K562 (cell line): ENCODE results near the gene GDF2. TPM values are rescaled to one million over a fixed set of nuclear protein-coding genes. Genes with fewer than 3 reads are reported as not detected.

Experiments
- ATAC-seq: fragments of 200-7000 bp; cut with Tn5 transposase; 3 replicates; pipeline ENCODE4 v1.9.1; 2020; ENCODE audit warnings: moderate library complexity
- BruUV-seq: library from RNA; stranded (reverse); fragments of 400-500 nt; replicated peaks from 2 replicates; lab custom pipeline; 2021; lab: Mats Ljungman, UMichigan
- CTCF ChIA-PET: fragments of 300-600 bp; formaldehyde crosslinking; extraction: SDS; loops from one replicate; lab custom pipeline; 2021; ENCODE audit warnings: low intra/inter-chr PET ratio; lab: Yijun Ruan, JAX
- POLR2A ChIA-PET: fragments of 300-600, 350-650 bp; sonication (Branson Sonifier 250); formaldehyde crosslinking; extraction: SDS; loops from one replicate; lab custom pipeline; 2021; ENCODE audit warnings: antibody characterized with exemption, inconsistent platforms; lab: Yijun Ruan, JAX
- DNase-seq, 4 experiments: peaks; one replicate each; pipeline versions ENCODE4 v3.0.0 to v3.0.0-alpha.2; 2011 to 2018; ENCODE audit warnings: low spot score in 3 of 4, mixed read lengths in 3 of 4; ENCODE audit errors: extremely low read depth in 1 of 4
- FAIRE-seq: peaks from 2 replicates; lab custom pipeline; 2011; peaks lifted over from hg19 to GRCh38; lab: Jason Lieb, UNC
- H2AFZ ChIP-seq: 2 replicates; pipeline ENCODE4 v1.6.0; 2011; ENCODE audit warnings: low read depth, low read length, control low read depth, inconsistent platforms
- H3K27ac ChIP-seq: fragments of 200-600 bp; 3 replicates; pipeline ENCODE4 v1.8.0; 2011; ENCODE audit warnings: low read depth, mild to moderate bottlenecking, control low read depth, inconsistent platforms, low read length, moderate library complexity, mixed read lengths; ENCODE audit errors: extremely low read depth
- H3K27me3 ChIP-seq, 2 experiments: fragments of 300-600 bp in 1 of 2; 2 replicates in 1 of 2; 3 replicates in 1 of 2; pipeline versions ENCODE4 v1.6.0 to v1.8.0; 2011; ENCODE audit warnings: inconsistent platforms in 2 of 2, low read length in 2 of 2, mild to moderate bottlenecking in 1 of 2, mixed read lengths in 1 of 2, moderate library complexity in 1 of 2; ENCODE audit not compliant: control insufficient read depth in 2 of 2, insufficient read depth in 2 of 2
- H3K36me3 ChIP-seq: fragments of 300-600 bp; 3 replicates; pipeline ENCODE4 v1.8.0; 2011; ENCODE audit warnings: mild to moderate bottlenecking, low read length, inconsistent platforms; ENCODE audit not compliant: control insufficient read depth, insufficient read depth
- H3K4me1 ChIP-seq, 2 experiments: fragments of 200-600 bp in 1 of 2; replicated peaks in 1 of 2; 2 replicates in 1 of 2; 3 replicates in 1 of 2; pipeline versions ENCODE4 v1.5.1 to v1.8.0; 2011; ENCODE audit warnings: inconsistent platforms in 2 of 2, low read length in 2 of 2, mild to moderate bottlenecking in 1 of 2, mixed read lengths in 1 of 2, moderate library complexity in 1 of 2; ENCODE audit not compliant: control insufficient read depth in 2 of 2, insufficient read depth in 2 of 2
- H3K4me2 ChIP-seq: 2 replicates; pipeline ENCODE4 v1.6.1; 2011; ENCODE audit warnings: low read length, control low read depth, inconsistent platforms, mixed read lengths; ENCODE audit not compliant: insufficient read depth
- H3K4me3 ChIP-seq: fragments of 200-600 bp; sonication (generic), shearing (Covaris generic); 2 replicates; pipeline ENCODE4 v1.5.1; 2016; ENCODE audit warnings: control low read depth, inconsistent platforms
- H3K79me2 ChIP-seq: fragments of 200-600 bp; 3 replicates; pipeline ENCODE4 v1.8.0; 2011; ENCODE audit warnings: low read length, inconsistent platforms; ENCODE audit not compliant: control insufficient read depth, insufficient read depth
- H3K9ac ChIP-seq, 2 experiments: 2 replicates each; pipeline versions ENCODE4 v1.6.0 to v1.6.1; 2011; ENCODE audit warnings: low read depth in 2 of 2, low read length in 2 of 2, control low read depth in 1 of 2, inconsistent platforms in 1 of 2, mild to moderate bottlenecking in 1 of 2, mixed read lengths in 1 of 2; ENCODE audit not compliant: insufficient read depth in 1 of 2
- H3K9me1 ChIP-seq: one replicate; pipeline ENCODE4 v1.6.0; 2011; ENCODE audit warnings: inconsistent platforms, mild to moderate bottlenecking, low read length, moderate library complexity; ENCODE audit not compliant: control insufficient read depth, insufficient read depth
- H3K9me3 ChIP-seq: replicated peaks from 2 replicates; pipeline ENCODE4 v1.5.1; 2011; ENCODE audit warnings: low read depth, low read length, inconsistent platforms; ENCODE audit not compliant: control insufficient read depth, insufficient read depth
- H4K20me1 ChIP-seq: replicated peaks from 2 replicates; pipeline ENCODE4 v1.6.1; 2011; ENCODE audit warnings: low read length, inconsistent platforms, mixed read lengths; ENCODE audit not compliant: control insufficient read depth, insufficient read depth
- DNMT1 ChIP-seq: fragments of 450-650 bp; IDR thresholded peaks from 2 replicates; pipeline ENCODE4 v1.6.1; 2016; ENCODE audit warnings: antibody characterized with exemption, mild to moderate bottlenecking
- MGA ChIP-seq: fragments of 450-650 bp; IDR thresholded peaks from 2 replicates; pipeline ENCODE4 v1.6.1; 2016; ENCODE audit warnings: mild to moderate bottlenecking, moderate library complexity
- TCF3 ChIP-seq: sonication (generic); formaldehyde crosslinking; IDR thresholded peaks from 2 replicates; pipeline ENCODE4 v1.4.0; 2020; ENCODE audit warnings: mild to moderate bottlenecking, missing genetic modification reagents
- ZBTB7A ChIP-seq: IDR thresholded peaks from 2 replicates; pipeline ENCODE4 v1.6.1; 2011; ENCODE audit warnings: low read depth, mild to moderate bottlenecking, low read length, moderate library complexity, borderline replicate concordance; ENCODE audit not compliant: control insufficient read depth
- ZNF212 ChIP-seq: fragments of 450-650 bp; formaldehyde crosslinking; IDR thresholded peaks from 2 replicates; pipeline ENCODE4 v1.4.0; 2020; ENCODE audit warnings: mild to moderate bottlenecking
- ZNF589 ChIP-seq: fragments of 200-800 bp; sonication (Bioruptor generic); IDR thresholded peaks from 2 replicates; pipeline ENCODE4 v1.6.1; 2016; ENCODE audit warnings: low read depth, missing genetic modification characterization, missing compliant biosample characterization
- ZNF79 ChIP-seq: fragments of 250-450 bp; sonication (Bioruptor Pico); IDR thresholded peaks from 2 replicates; pipeline ENCODE4 v1.4.0; 2020; ENCODE audit warnings: low read depth, mild to moderate bottlenecking, moderate library complexity
- WGBS: fragments of 100-300 bp; shearing (Covaris generic); methylation state at CpG from one replicate; pipeline ENCODE4 v1.1.6; 2016; ENCODE audit warnings: low coverage, mixed read lengths; ENCODE audit not compliant: insufficient coverage; ENCODE audit errors: missing lambda C conversion rate; 5-methylcytosine and 5-hydroxymethylcytosine counted together
- in situ Hi-C: fragments of 300-500 bp; cut with MboI; formaldehyde crosslinking; loops from 4 replicates; pipeline ENCODE4 v1.15.0; 2018; ENCODE audit warnings: inconsistent platforms, mixed read lengths
- intact Hi-C: fragments of 100-400 bp; cut with micrococcal nuclease; formaldehyde crosslinking; loops from 2 replicates; pipeline ENCODE4 v1.14.2; 2022
- polyA plus RNA-seq, 8 experiments: library from polyadenylated mRNA; depleted of rRNA in 4 of 8; stranded (reverse) in 5 of 8; unstranded in 3 of 8; fragments of >200 nt; fragmentation: Nextera tagmentation in 2 of 8; fragmentation: Illumina TruSeq in 1 of 8; extraction: Ambion mirVana in 2 of 8; extraction: Trizol in 1 of 8; gene quantifications; 2 replicates each; pipeline versions ENCODE4 v1.2.1 to v1.2.3, GENCODE V29; 2011 to 2014; ENCODE audit warnings: inconsistent platforms in 1 of 8, missing spikeins in 1 of 8
- total RNA-seq, 7 experiments: library from RNA; depleted of rRNA in 6 of 7; stranded (reverse); fragments of >200 nt in 6 of 7; fragmentation: Illumina TruSeq in 2 of 7; extraction: Trizol in 2 of 7; gene quantifications; 2 replicates each; pipeline versions ENCODE4 v1.2.1 to v1.2.3, GENCODE V29; 2011 to 2021; ENCODE audit warnings: low replicate concordance in 1 of 7

Gene GDF2
- total and polyA plus RNA-seq, 9 of the 15 experiments (the other 6 are each of a cell fraction or from before 2014, with no cell fraction given): 0.08 to 0.58 (median 0.27) TPM; not detected in 2

- Histone ChIP-seq H4K20me1 (0 out of 2 replicates have a peak, but pooled peaks cover 17% of the 10 kb centered on the region), H3K9me1 (no peaks in the 10 kb centered on the region), H3K9me3 (no peaks in the 10 kb centered on the region), H3K4me1 (no peaks in the 10 kb centered on the region; a peak in 1 of 5 replicates), H2AFZ (no peak overlapping the region), H3K4me2 (no peak overlapping the region), H3K79me2 (no peaks in the 10 kb centered on the region), H3K36me3 (no peaks in the 10 kb centered on the region), H3K9ac (no peak overlapping the region), H3K4me3 (no peak overlapping the region), H3K27me3 (peaks cover 12 to 69% of the 10 kb centered on the region in 2 experiments; a peak in 4 of 5 replicates), H3K27ac (no peak overlapping the region)
- ChIA-PET POLR2A (interaction anchor here (0.7 kb wide), 1 partner anchor 21 kb away, joined by 3 read pairs; no protein-coding TSS in a partner anchor), CTCF (no interaction called here)
- intact Hi-C loops (loop anchor here (2.0 kb wide), 1 partner anchor 21 kb away; no protein-coding TSS in a partner anchor), in situ Hi-C loops (no loop called here)
- FAIRE-seq: no peak
- WGBS: 0% methylated on average over 7 of the region's 8 CpGs
- no peak for DNase-seq
- ATAC-seq: 0 out of 3 replicates have a peak, but pooled peaks have one; percentile 50
- BruUV-seq: no TSS peak
- TF ChIP-seq ZNF79 (CRISPR knock-in tag): no peak
- no peak for TF ChIP-seq ZBTB7A
- no peak for TF ChIP-seq ZNF589 (CRISPR knock-in tag)
- TF ChIP-seq MGA: no peak
- no peak for TF ChIP-seq TCF3 (CRISPR knock-in tag)
- no peak for TF ChIP-seq DNMT1
- TF ChIP-seq ZNF212 (CRISPR knock-in tag): no peak
Measured at GRCh38 chr10:47285381-47286115, 36.7 kb upstream of the GDF2 start.
